Caco-2 (cell line): ENCODE results near the gene ADAMTS9. TPM values are rescaled to one million over a fixed set of nuclear protein-coding genes. Genes with fewer than 3 reads are reported as not detected.

ENCODE experiments used
- BruUV-seq: library from RNA; stranded (reverse); fragments of 400-500 nt; replicated peaks from 2 replicates; lab custom pipeline; 2021; lab: Mats Ljungman, UMichigan
- CTCF ChIA-PET: fragments of 300-600 bp; sonication (Branson Sonifier 250); formaldehyde crosslinking; loops from one replicate; lab custom pipeline; 2022; ENCODE audit warnings: antibody characterized with exemption; lab: Charles Lee
- POLR2A ChIA-PET: fragments of 300-600 bp; sonication (Branson Sonifier 250); formaldehyde crosslinking; loops from one replicate; lab custom pipeline; 2022; ENCODE audit warnings: antibody characterized with exemption; lab: Charles Lee
- DNase-seq, 2 experiments: peaks; one replicate each; pipeline versions ENCODE4 v3.0.0 to v3.0.0-alpha.2; 2020 to 2022
- H3K27me3 ChIP-seq: replicated peaks from 2 replicates; pipeline ENCODE4 v1.6.0; 2011; ENCODE audit warnings: low read length; ENCODE audit not compliant: control insufficient read depth, insufficient read depth
- H3K36me3 ChIP-seq: 2 replicates; pipeline ENCODE4 v1.5.1; 2011; ENCODE audit warnings: low read length; ENCODE audit not compliant: control insufficient read depth, insufficient read depth
- H3K4me1 ChIP-seq: fragments of 250-450 bp; sonication (Bioruptor Pico); 2 replicates; pipeline ENCODE4 v1.5.1; 2020; ENCODE audit warnings: mild to moderate bottlenecking
- H3K4me3 ChIP-seq: 2 replicates; pipeline ENCODE4 v1.5.1; 2011; ENCODE audit warnings: low read depth, mild to moderate bottlenecking, control low read depth, low read length
- H3K9me3 ChIP-seq: fragments of 250-450 bp; sonication (Bioruptor Pico); 2 replicates; pipeline ENCODE4 v1.5.1; 2020; ENCODE audit warnings: mild to moderate bottlenecking, moderate library complexity
- H3K27ac Mint-ChIP-seq: one replicate; pipeline ENCODE4 v1.8.0; 2022; ENCODE audit warnings: mixed read lengths; ENCODE audit not compliant: unreplicated experiment
- H3K27me3 Mint-ChIP-seq: one replicate; pipeline ENCODE4 v1.8.0; 2022; ENCODE audit warnings: mixed read lengths; ENCODE audit not compliant: insufficient read depth, unreplicated experiment
- H3K36me3 Mint-ChIP-seq: one replicate; pipeline ENCODE4 v1.8.0; 2022; ENCODE audit warnings: mild to moderate bottlenecking, mixed read lengths; ENCODE audit not compliant: insufficient read depth, unreplicated experiment
- H3K4me1 Mint-ChIP-seq: one replicate; pipeline ENCODE4 v1.8.0; 2022; ENCODE audit warnings: low read depth, mixed read lengths; ENCODE audit not compliant: unreplicated experiment
- H3K4me3 Mint-ChIP-seq: one replicate; pipeline ENCODE4 v1.8.0; 2022; ENCODE audit warnings: mild to moderate bottlenecking, moderate library complexity, mixed read lengths; ENCODE audit not compliant: unreplicated experiment
- H3K9me3 Mint-ChIP-seq: one replicate; pipeline ENCODE4 v1.8.0; 2022; ENCODE audit warnings: mixed read lengths; ENCODE audit not compliant: unreplicated experiment
- intact Hi-C: fragments of 100-400 bp; cut with micrococcal nuclease; formaldehyde crosslinking; loops from one replicate; pipeline ENCODE4 v1.10.0; 2022; ENCODE audit not compliant: unreplicated experiment
- total RNA-seq: library from RNA; stranded (reverse); gene quantifications from 2 replicates; pipeline ENCODE4 v1.2.3, GENCODE V29; 2022
- TF ChIP-seq, protein P1 (sequence below), 2 experiments: fragments of 200-600 bp in 1 of 2; IDR thresholded peaks; 1 replicate in 1 of 2; 2 replicates in 1 of 2; pipeline versions ENCODE4 v1.5.1 to v1.8.0; 2011 to 2022; ENCODE audit warnings: antibody characterized with exemption in 1 of 2, control low read depth in 1 of 2, inconsistent platforms in 1 of 2, low read depth in 1 of 2, low read length in 1 of 2, mild to moderate bottlenecking in 1 of 2, moderate library complexity in 1 of 2; ENCODE audit not compliant: insufficient read depth in 1 of 2, severe bottlenecking in 1 of 2, unreplicated experiment in 1 of 2

Gene ADAMTS9
- total RNA-seq, 1 experiment from 2014 or later = 4.0 TPM

- peaks cover 40% of the 10 kb centered on the region for H3K4me1 ChIP-seq
- intact Hi-C loops = loop anchor here (1.0 kb wide), 2 partner anchors 14 to 76 kb away; no protein-coding TSS in a partner anchor
- no peaks in the 10 kb centered on the region for H3K27me3 Mint-ChIP-seq
- ChIA-PET POLR2A (interaction anchor here (0.6 kb wide), 1 partner anchor 23 kb away, joined by 5 read pairs; no protein-coding TSS in a partner anchor), CTCF (interaction anchor here (0.6 kb wide), 1 partner anchor 1877 kb away, joined by 3 read pairs; no protein-coding TSS in a partner anchor)
- TF ChIP-seq, protein P1, sequence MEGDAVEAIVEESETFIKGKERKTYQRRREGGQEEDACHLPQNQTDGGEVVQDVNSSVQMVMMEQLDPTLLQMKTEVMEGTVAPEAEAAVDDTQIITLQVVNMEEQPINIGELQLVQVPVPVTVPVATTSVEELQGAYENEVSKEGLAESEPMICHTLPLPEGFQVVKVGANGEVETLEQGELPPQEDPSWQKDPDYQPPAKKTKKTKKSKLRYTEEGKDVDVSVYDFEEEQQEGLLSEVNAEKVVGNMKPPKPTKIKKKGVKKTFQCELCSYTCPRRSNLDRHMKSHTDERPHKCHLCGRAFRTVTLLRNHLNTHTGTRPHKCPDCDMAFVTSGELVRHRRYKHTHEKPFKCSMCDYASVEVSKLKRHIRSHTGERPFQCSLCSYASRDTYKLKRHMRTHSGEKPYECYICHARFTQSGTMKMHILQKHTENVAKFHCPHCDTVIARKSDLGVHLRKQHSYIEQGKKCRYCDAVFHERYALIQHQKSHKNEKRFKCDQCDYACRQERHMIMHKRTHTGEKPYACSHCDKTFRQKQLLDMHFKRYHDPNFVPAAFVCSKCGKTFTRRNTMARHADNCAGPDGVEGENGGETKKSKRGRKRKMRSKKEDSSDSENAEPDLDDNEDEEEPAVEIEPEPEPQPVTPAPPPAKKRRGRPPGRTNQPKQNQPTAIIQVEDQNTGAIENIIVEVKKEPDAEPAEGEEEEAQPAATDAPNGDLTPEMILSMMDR (IDR thresholded peaks at IDR 0.05; ENCODE audit: insufficient read depth in 1 of 2, low read depth in 1 of 2, low read length in 1 of 2, severe bottlenecking in 1 of 2, unreplicated experiment in 1 of 2) = no peak
- peak overlapping the region; percentile 51 for H3K27ac Mint-ChIP-seq
- BruUV-seq = no TSS peak
- no peaks in the 10 kb centered on the region for H3K9me3 ChIP-seq
- H3K4me1 Mint-ChIP-seq = peaks cover 31% of the 10 kb centered on the region
- H3K4me3 Mint-ChIP-seq = no peak overlapping the region
- H3K9me3 Mint-ChIP-seq = no peaks in the 10 kb centered on the region
- no peaks in the 10 kb centered on the region for H3K36me3 ChIP-seq
- H3K36me3 Mint-ChIP-seq = no peaks in the 10 kb centered on the region
- H3K27me3 ChIP-seq = no peaks in the 10 kb centered on the region
- H3K4me3 ChIP-seq = no peak overlapping the region
- DNase-seq = peak; percentile 74 to 77
These were observed 60.1 kb downstream of the ADAMTS9 start for GRCh38 chr3:64627471-64628321.

GRCh38 chr3:64627042-64627441 lies 60.8 kb downstream of the ADAMTS9 start:
- no TSS peak for BruUV-seq
- DNase-seq = no peak
- Histone ChIP-seq H3K4me3 (no peak overlapping the region), H3K36me3 (no peaks in the 10 kb centered on the region), H3K4me1 (peaks cover 35% of the 10 kb centered on the region), H3K9me3 (no peaks in the 10 kb centered on the region), H3K27me3 (no peaks in the 10 kb centered on the region)
- Mint-ChIP-seq H3K27ac (peak overlapping the region; percentile 51), H3K9me3 (no peaks in the 10 kb centered on the region), H3K4me3 (no peak overlapping the region), H3K27me3 (no peaks in the 10 kb centered on the region), H3K4me1 (peaks cover 26% of the 10 kb centered on the region), H3K36me3 (no peaks in the 10 kb centered on the region)
- ChIA-PET POLR2A (no interaction called here), CTCF (no interaction called here)
- intact Hi-C loops = loop anchor here (1.0 kb wide), 1 partner anchor 76 kb away; no protein-coding TSS in a partner anchor
- TF ChIP-seq, protein P1 (IDR thresholded peaks at IDR 0.05; ENCODE audit: insufficient read depth in 1 of 2, low read depth in 1 of 2, low read length in 1 of 2, severe bottlenecking in 1 of 2, unreplicated experiment in 1 of 2) = no peak

DNA sequence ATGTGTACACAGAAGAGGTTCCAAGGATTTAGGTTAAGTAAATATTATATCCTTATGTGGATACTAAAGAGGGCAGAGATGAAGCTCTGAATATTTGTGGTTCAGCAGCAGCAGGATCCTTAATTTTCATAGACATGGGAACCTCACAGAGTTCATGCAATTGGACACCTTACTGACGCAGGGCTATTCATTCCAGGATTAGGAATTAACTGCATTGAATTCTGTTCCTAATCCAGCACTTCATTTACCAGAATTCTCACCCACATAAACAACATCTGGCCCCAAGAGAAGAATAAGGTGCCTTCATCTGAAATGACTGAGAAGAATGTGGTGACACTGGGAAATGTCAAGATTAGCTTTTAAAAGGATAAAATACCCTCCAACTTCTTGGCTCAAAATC lies 62.4 kb downstream of the ADAMTS9 start:
- BruUV-seq = no TSS peak
- H3K27me3 Mint-ChIP-seq = no peaks in the 10 kb centered on the region

More for the DNA sequence above, 62.4 kb downstream of the ADAMTS9 start:
- Mint-ChIP-seq H3K9me3 (no peaks in the 10 kb centered on the region), H3K4me3 (no peak overlapping the region), H3K4me1 (peaks cover 26% of the 10 kb centered on the region), H3K36me3 (no peaks in the 10 kb centered on the region), H3K27ac (no peak overlapping the region)
- Histone ChIP-seq H3K9me3 (no peaks in the 10 kb centered on the region), H3K36me3 (no peaks in the 10 kb centered on the region), H3K27me3 (no peaks in the 10 kb centered on the region), H3K4me1 (peaks cover 27% of the 10 kb centered on the region), H3K4me3 (no peak overlapping the region)
- ChIA-PET POLR2A (no interaction called here), CTCF (no interaction called here)
- TF ChIP-seq, protein P1 (IDR thresholded peaks at IDR 0.05; ENCODE audit: insufficient read depth in 1 of 2, low read depth in 1 of 2, low read length in 1 of 2, severe bottlenecking in 1 of 2, unreplicated experiment in 1 of 2) = no peak
- no peak for DNase-seq
- intact Hi-C loops = no loop called here
